GM23248 (cell line): ENCODE results near the gene MECR. TPM values are rescaled to one million over a fixed set of nuclear protein-coding genes. Genes with fewer than 3 reads are reported as not detected.

Source experiments
- DNase-seq: peaks from one replicate; pipeline ENCODE4 v3.0.0-alpha.2; 2015
- H2AFZ ChIP-seq: fragments of 200-600 bp; sonication (generic); 2 replicates; pipeline ENCODE4 v1.6.1; 2016; ENCODE audit warnings: antibody characterized with exemption
- H3F3A ChIP-seq: fragments of 200-600 bp; sonication (generic); 2 replicates; pipeline ENCODE4 v1.6.1; 2016; ENCODE audit warnings: mild to moderate bottlenecking, antibody characterized with exemption, mixed run types; ENCODE audit not compliant: insufficient read depth
- H3K27ac ChIP-seq: fragments of 200-600 bp; sonication (generic); 2 replicates; pipeline ENCODE4 v1.5.1; 2016; ENCODE audit warnings: mild to moderate bottlenecking
- H3K27me3 ChIP-seq: fragments of 200-600 bp; sonication (generic); replicated peaks from 2 replicates; pipeline ENCODE4 v1.6.1; 2016; ENCODE audit warnings: mild to moderate bottlenecking; ENCODE audit not compliant: insufficient read depth
- H3K36me3 ChIP-seq: fragments of 200-600 bp; sonication (generic); 2 replicates; pipeline ENCODE4 v1.6.1; 2016; ENCODE audit warnings: low read depth, mild to moderate bottlenecking
- H3K4me1 ChIP-seq: fragments of 200-600 bp; sonication (generic); 2 replicates; pipeline ENCODE4 v1.6.1; 2016; ENCODE audit warnings: mild to moderate bottlenecking; ENCODE audit not compliant: insufficient read depth
- H3K4me2 ChIP-seq: fragments of 200-600 bp; sonication (generic); one replicate; pipeline ENCODE4 v1.6.1; 2016; ENCODE audit warnings: mild to moderate bottlenecking; ENCODE audit not compliant: unreplicated experiment
- H3K4me3 ChIP-seq: fragments of 200-600 bp; sonication (generic); 2 replicates; pipeline ENCODE4 v1.5.1; 2016; ENCODE audit warnings: mild to moderate bottlenecking
- H3K79me2 ChIP-seq: fragments of 200-600 bp; sonication (generic); 2 replicates; pipeline ENCODE4 v1.6.1; 2016; ENCODE audit warnings: mild to moderate bottlenecking; ENCODE audit not compliant: insufficient read depth
- H3K9ac ChIP-seq: fragments of 200-600 bp; sonication (generic); 2 replicates; pipeline ENCODE4 v1.6.1; 2016; ENCODE audit warnings: mild to moderate bottlenecking
- H3K9me2 ChIP-seq: fragments of 200-600 bp; sonication (generic); 2 replicates; pipeline ENCODE4 v1.6.1; 2016; ENCODE audit warnings: mixed run types, mild to moderate bottlenecking, moderate library complexity; ENCODE audit not compliant: insufficient read depth
- H3K9me3 ChIP-seq: fragments of 200-600 bp; sonication (generic); one replicate; pipeline ENCODE4 v1.6.1; 2017; ENCODE audit warnings: low read depth
- H4K20me1 ChIP-seq: fragments of 200-600 bp; sonication (generic); 2 replicates; pipeline ENCODE4 v1.6.0; 2016; ENCODE audit not compliant: insufficient read depth
- EZH2 ChIP-seq: fragments of 200-600 bp; sonication (generic); IDR thresholded peaks from 2 replicates; pipeline ENCODE4 v1.6.1; 2018; ENCODE audit warnings: antibody characterized with exemption, mild to moderate bottlenecking; ENCODE audit not compliant: insufficient read depth, poor library complexity, severe bottlenecking
- EZH2phosphoT487 ChIP-seq: fragments of 200-600 bp; sonication (generic); IDR thresholded peaks from 2 replicates; pipeline ENCODE4 v1.6.1; 2018; ENCODE audit warnings: antibody characterized with exemption, moderate library complexity, mild to moderate bottlenecking, low read depth; ENCODE audit not compliant: insufficient read depth
- WGBS, 2 experiments: methylation state at CpG; one replicate each; pipeline ENCODE4 v1.1.6; 2015 to 2017; ENCODE audit warnings: low lambda C conversion rate in 2 of 2, low coverage in 1 of 2; ENCODE audit errors: missing lambda C conversion rate in 2 of 2; 5-methylcytosine and 5-hydroxymethylcytosine counted together
- in situ Hi-C: fragments of 300-500 bp; cut with MboI; formaldehyde crosslinking; loops from 2 replicates; pipeline ENCODE4 v1.15.0; 2020
- polyA plus RNA-seq: library from polyadenylated mRNA; unstranded; fragments of >200 nt; fragmentation: Nextera tagmentation; extraction: Ambion mirVana; gene quantifications from 2 replicates; pipeline ENCODE4 v1.2.1, GENCODE V29; 2016
- total RNA-seq: library from RNA; depleted of rRNA; stranded (reverse); fragments of >200 nt; shearing (Covaris generic); gene quantifications from 2 replicates; pipeline ENCODE4 v1.2.3, GENCODE V29; 2014

The MECR gene
- total and polyA plus RNA-seq, 2 experiments from 2014 or later = 19.1 to 43.3 TPM

DNA sequence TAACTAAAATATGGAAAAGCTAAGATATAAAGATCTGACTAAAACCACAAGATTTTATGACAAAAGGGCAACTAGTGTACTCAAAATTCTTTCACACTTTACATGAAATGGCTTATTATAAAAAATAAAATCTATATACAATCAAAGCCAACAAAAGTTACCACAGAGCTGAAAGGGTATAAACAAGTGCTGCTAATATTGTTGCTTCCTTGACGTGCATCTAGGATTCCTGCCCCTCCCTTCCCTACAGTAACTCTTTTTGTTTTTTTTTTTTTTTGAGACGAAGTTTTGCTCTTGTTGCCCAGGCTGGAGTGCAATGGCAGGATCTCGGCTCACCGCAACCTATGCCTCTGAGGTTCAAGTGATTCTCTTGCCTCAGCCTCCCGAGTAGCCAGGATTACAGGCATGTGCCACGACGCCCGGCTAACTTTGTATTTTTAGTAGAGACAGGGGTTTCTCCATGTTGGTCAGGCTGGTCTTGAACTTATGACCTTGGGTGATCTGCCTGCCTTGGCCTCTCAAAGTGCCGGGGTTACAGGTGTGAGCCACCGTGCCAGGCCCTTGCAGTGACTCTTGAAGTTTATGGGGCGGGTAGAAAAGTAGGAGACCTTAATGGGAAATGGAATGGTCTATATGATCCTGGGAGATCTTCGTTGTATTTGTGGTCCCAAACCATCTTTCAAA is 53.6 kb downstream of the MECR start:
- H3K27me3 ChIP-seq = no peaks in the 10 kb centered on the region
- H3K9ac ChIP-seq = peak overlapping the region; percentile 23
- TF ChIP-seq EZH2phosphoT487 = no peak
- TF ChIP-seq EZH2 = no peak
- H3F3A ChIP-seq = peaks cover 67% of the 10 kb centered on the region
- H3K36me3 ChIP-seq = 0 out of 2 replicates have a peak, but pooled peaks cover 7% of the 10 kb centered on the region
- peaks cover 93% of the 10 kb centered on the region for H3K79me2 ChIP-seq
- in situ Hi-C loops = no loop called here
- H3K9me2 ChIP-seq = no peaks in the 10 kb centered on the region
- peaks cover 49% of the 10 kb centered on the region for H3K4me1 ChIP-seq
- WGBS, 2 experiments = 72 to 78% methylated on average over 12 of the region's 12 CpGs
- peak overlapping the region; percentile 23 for H3K4me2 ChIP-seq
- no peak overlapping the region for H2AFZ ChIP-seq
- H3K4me3 ChIP-seq = 0 out of 2 replicates have a peak overlapping the region, but pooled peaks have one; percentile 4
- no peaks in the 10 kb centered on the region for H3K9me3 ChIP-seq
- peaks cover 34% of the 10 kb centered on the region for H4K20me1 ChIP-seq
- H3K27ac ChIP-seq = peak overlapping the region; percentile 67
- DNase-seq = peak; percentile 35

DNA sequence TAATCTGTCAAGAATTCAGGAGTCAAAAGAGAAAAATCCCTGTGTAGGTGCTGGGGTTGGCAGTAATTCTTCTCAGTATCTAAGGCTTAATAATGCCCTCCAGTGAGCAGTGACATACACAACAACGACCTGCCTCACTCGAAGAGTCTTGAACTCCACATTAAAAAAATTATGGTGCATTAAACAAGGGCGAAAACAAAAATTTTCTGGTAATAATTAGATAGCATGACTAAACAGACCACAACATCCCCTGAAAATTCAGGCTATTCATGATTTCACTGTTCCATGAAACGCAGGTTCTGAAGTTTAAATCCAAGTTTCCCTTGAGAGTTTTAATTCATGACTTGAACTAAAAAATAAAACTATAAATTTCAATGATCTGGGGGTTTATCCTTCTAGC is 54.2 kb downstream of the MECR start:
- no peak for TF ChIP-seq EZH2phosphoT487
- no peak for TF ChIP-seq EZH2
- Histone ChIP-seq H3K9me3 (no peaks in the 10 kb centered on the region), H3K27me3 (no peaks in the 10 kb centered on the region), H3K4me3 (0 out of 2 replicates have a peak overlapping the region, but pooled peaks have one; percentile 4), H2AFZ (no peak overlapping the region), H3K4me1 (peaks cover 51% of the 10 kb centered on the region), H4K20me1 (peaks cover 37% of the 10 kb centered on the region), H3K36me3 (0 out of 2 replicates have a peak, but pooled peaks cover 7% of the 10 kb centered on the region), H3K4me2 (peak overlapping the region; percentile 23), H3K27ac (peak overlapping the region; percentile 67), H3F3A (peaks cover 68% of the 10 kb centered on the region), H3K79me2 (peaks cover 98% of the 10 kb centered on the region), H3K9me2 (no peaks in the 10 kb centered on the region), H3K9ac (peak overlapping the region; percentile 23)
- in situ Hi-C loops = no loop called here
- DNase-seq = peak; percentile 84
- WGBS, 2 experiments = 1 to 2% methylated on average over 4 of the region's 4 CpGs

DNA sequence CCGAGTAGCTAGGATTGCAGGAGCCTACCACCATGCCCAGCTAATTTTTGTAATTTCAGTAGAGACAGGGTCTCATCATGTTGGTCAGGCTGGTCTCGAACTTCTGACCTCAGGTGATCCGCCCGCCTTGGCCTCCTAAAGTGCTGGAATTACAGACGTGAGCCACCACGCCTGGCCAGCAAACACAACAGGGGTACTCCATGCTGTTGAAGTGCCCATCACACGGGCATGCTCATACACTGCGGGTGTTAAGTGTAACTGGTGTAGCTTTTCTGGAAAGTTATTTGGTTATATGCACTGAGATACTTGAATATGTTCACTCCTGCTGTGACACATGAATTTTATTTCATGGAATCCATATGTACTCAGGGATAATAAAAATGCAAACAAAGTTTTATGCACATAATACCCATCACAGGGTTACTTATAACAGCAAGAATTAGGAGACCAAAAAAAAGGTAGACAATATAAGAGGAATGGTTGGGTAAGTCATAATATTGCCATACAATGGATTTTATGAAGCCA is 58.3 kb downstream of the MECR start:
- in situ Hi-C loops = no loop called here
- Histone ChIP-seq H3K4me2 (no peak overlapping the region), H4K20me1 (peaks cover 37% of the 10 kb centered on the region)

DNA sequence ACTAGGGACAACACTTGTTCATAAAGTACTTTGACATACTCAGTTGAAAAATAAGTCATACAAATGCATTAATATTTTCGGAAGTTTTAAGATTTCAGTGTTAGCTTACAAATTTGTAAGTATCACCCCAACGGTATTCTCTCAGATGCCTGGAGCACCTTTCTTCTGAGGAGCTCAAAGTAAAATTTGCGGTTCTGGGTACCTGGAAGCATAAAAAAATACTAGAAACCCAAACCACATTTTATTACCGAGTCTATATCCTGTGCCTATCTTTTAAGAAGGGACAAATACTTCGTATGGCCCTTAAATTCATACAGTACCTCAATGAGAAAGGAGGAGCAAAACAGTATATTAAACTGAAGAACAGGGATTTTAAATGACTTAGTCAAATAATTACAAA is 59.2 kb downstream of the MECR start:
- Histone ChIP-seq H3K4me1 (peaks cover 39% of the 10 kb centered on the region), H3K9me2 (no peaks in the 10 kb centered on the region), H3K27me3 (no peaks in the 10 kb centered on the region), H2AFZ (no peak overlapping the region), H4K20me1 (peaks cover 36% of the 10 kb centered on the region), H3F3A (peaks cover 33% of the 10 kb centered on the region), H3K4me3 (no peak overlapping the region), H3K9me3 (no peaks in the 10 kb centered on the region), H3K36me3 (peaks cover 12% of the 10 kb centered on the region), H3K79me2 (peaks cover 99% of the 10 kb centered on the region), H3K4me2 (peak overlapping the region; percentile 2), H3K9ac (no peak overlapping the region), H3K27ac (0 out of 2 replicates have a peak overlapping the region, but pooled peaks have one; percentile 22)
- 87% methylated on average over 5 of the region's 5 CpGs for WGBS, 2 experiments
- TF ChIP-seq EZH2 (no peak), EZH2phosphoT487 (no peak)
- in situ Hi-C loops = no loop called here
- no peak for DNase-seq

More for the DNA sequence above, 58.3 kb downstream of the MECR start:
- Histone ChIP-seq H3K79me2 (peaks cover 98% of the 10 kb centered on the region), H3F3A (peaks cover 43% of the 10 kb centered on the region), H3K9me2 (no peaks in the 10 kb centered on the region), H3K27me3 (no peaks in the 10 kb centered on the region), H3K36me3 (peaks cover 7% of the 10 kb centered on the region; the same call in 1 of the 2 replicates), H3K4me1 (peaks cover 48% of the 10 kb centered on the region), H3K27ac (no peak overlapping the region), H2AFZ (no peak overlapping the region), H3K9me3 (no peaks in the 10 kb centered on the region), H3K4me3 (no peak overlapping the region), H3K9ac (no peak overlapping the region)
- DNase-seq = no peak
- TF ChIP-seq EZH2 = no peak
- 88 to 90% methylated on average over 8 of the region's 8 CpGs for WGBS, 2 experiments
